HG03558 (cell line): ENCODE measurements around the gene GRK5.

Source experiments
- ATAC-seq: cut with Tn5 transposase; IDR thresholded peaks from one replicate; pipeline ENCODE4 v1.9.1; 2021; ENCODE audit warnings: moderate number of reproducible peaks; ENCODE audit not compliant: unreplicated experiment; ENCODE audit errors: extremely low read depth

GRK5 gene

DNA sequence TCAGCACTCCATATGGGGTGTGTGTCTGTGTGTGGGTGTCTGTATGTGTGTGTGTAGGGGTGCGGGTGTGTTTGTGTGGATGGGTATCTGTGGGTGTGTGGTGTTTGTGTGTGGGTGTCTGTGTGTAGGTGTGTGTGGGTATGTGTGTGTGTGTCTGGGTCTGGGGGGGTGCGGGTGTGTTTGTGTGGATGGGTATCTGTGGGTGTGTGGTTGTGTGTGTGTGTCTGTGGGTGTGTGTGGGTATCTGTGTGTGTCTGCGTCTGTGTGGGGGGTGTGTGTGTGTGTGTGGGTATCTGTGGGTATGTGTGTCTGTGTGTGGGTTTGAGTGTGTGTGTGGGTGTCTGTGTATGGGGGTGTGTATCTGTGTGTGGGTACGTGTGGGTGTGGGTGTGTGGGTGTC lies 186.5 kb downstream of the GRK5 start:
- ATAC-seq = no peak

DNA sequence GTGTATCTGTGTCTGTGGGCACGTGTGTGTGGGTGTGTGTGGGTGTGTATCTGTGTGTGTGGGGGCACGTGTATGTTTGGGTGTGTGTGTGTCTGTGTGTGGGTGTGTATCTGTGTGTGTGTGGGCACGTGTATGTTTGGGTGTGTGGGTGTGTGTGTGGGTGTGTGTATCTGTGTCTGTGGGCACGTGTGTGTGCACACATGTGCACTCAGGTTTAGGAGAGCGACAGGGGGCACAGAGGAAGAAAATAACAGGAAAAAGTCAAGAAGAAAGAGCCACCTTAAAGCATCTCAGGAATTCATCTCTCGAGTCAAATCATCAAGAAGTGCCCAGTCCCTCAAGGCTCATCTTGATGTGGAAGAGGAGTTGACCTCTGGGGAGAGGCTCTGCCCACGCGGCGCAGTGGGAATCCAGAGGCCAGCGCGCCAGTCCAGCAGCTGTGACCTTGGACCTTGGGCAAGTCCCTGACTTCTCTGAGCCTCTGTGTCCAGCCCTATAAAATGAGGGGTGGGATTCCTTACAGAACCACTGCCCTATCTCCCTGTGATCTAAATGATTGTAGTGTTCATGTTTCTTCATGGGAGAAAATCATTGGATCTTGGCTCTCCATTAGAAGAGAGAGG lies 187.4 kb downstream of the GRK5 start:
- ATAC-seq = no peak

DNA sequence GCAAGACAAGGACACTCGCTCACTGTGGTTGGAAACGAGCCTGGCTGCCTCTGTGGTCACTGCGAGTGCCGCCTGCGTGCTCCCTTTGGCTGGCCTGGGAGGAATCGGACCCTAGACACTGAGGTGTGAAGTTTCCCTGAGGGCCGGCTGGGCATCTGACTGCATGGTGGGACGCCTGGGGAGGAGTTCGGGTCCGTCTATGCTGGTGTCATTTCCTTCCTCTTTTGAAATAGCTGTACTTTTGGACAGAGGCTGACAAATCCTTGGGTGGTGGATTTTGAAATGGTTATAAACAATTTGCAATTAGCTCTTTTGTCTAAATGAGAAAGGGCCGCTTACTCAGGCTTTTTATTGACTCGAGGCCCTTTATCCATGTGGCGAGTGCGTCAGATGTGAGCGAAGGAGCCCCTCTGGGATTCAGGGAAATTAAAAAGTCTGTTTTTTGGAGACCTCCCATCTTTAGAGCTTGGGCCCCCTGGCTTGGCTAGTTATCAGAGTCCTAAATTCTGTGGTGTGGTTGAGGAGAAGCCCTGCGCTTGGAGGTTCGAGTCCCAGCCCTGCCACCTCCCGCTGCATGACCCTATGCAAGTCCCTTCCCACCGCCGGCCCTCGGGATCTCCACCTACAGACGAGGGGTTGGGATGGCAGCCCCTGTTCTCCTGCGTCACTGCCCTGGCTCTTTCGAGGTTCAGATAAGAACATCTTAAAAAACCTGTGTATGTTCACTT lies 188.1 kb downstream of the GRK5 start:
- ATAC-seq = no peak

DNA sequence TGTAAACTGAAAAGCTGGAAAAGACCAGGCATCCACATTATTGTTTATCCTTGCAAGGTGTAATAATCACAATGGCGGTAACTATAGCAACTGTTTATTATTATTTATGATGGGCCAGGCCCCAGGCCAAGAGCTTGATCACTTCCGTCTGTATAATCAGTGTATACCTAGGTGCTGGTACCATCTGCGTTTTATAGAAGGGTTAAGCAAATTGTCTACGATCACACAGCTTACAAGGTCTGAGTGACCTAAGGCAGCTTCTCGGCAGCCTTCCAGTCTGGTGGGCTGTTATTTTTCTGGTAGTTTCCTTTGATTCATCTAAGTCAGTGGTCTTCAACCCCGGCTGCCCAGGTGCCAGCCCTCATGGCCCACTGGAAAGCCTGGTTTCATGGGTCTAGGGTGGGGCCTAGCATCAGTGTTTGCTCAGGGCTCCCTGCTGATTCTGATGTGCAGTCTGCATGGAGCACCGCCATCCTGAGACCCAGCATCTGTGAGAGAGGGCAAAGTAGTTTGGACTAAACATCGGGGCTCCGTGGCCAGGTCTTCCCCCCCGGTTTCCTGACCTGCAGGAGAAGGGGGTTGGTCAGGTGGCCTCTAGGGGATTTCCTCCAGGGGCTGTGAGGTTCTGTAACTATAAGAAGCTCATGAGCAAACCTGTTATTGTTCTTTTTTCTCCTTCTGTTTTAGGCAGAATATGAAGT lies 188.8 kb downstream of the GRK5 start:
- no peak for ATAC-seq

DNA sequence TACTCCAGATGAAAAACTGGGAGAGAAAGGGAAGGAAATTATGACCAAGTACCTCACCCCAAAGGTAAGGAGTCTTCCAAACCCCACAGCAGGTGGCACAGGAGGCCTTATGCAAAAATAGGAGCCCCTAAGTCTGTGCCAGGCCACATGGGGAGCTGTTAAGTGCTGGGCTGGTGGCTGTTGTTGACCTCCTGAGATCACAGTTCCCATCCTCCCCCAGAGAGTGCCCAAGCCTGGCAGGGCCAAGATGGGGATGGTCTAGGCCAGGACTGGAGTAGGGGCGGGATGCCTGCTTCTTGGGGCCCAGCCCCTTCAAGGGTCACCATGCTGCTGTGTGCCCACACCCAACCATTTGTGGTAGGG lies 189.3 kb downstream of the GRK5 start:
- ATAC-seq = no peak

DNA sequence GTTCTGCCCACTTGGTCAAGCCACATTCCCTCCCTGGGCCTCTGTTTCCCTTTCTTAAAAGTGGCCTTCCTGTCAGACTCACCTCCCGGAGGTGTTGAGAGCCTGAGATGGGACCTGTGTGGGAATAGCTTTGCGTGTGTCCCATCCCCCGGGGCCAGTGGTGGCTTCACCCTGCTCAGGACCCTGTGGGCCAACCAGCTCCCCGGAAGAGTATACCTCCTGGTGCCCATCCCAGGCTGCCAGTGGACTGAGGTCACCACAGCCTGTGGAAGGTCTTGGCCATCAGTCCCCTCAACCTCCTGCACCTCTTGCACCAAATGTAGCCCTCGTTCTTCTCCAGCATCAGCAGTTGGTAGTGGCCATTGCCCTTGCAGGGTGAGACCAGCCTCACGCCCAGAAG lies 190.0 kb downstream of the GRK5 start:
- no peak for ATAC-seq

DNA sequence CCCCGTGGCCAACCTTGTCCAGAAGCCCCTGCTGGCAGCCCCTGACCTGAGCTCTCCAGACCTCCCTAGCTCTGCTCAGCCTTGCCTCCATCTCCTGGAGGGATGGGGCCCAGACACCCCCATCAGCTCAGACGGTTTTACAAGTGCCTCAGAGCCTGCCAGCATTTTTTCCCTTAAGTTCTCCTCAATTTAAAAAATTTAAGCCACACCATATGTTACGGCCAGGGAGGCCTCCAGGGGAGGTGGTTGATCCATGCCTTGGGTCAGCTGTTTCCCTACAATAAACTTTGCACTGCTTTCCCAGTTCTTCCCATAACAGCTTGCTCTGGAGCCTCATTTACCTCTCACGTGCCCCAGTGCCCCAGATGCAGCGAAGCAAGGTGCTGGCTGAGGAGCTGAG lies 191.6 kb downstream of the GRK5 start:
- ATAC-seq = no peak

DNA sequence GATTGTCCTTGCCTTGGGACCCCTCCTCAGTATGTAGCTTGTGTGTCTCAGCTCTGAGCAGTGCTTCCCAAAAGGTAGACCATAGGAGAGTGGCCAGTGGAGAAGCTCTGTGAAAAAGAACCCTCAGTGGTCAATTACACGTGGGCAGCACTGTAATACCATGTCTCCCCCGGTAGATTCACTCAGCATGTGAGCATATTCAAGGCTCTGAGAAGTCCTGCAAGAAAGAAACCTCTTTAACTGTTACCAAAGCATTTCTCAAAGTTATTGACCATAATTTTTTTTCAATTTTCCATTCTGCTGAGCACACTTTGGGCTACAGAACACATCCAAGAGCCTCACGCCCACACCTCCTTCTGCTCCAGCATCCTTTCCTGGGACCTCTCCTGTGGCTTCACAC lies 192.1 kb downstream of the GRK5 start:
- no peak for ATAC-seq

DNA sequence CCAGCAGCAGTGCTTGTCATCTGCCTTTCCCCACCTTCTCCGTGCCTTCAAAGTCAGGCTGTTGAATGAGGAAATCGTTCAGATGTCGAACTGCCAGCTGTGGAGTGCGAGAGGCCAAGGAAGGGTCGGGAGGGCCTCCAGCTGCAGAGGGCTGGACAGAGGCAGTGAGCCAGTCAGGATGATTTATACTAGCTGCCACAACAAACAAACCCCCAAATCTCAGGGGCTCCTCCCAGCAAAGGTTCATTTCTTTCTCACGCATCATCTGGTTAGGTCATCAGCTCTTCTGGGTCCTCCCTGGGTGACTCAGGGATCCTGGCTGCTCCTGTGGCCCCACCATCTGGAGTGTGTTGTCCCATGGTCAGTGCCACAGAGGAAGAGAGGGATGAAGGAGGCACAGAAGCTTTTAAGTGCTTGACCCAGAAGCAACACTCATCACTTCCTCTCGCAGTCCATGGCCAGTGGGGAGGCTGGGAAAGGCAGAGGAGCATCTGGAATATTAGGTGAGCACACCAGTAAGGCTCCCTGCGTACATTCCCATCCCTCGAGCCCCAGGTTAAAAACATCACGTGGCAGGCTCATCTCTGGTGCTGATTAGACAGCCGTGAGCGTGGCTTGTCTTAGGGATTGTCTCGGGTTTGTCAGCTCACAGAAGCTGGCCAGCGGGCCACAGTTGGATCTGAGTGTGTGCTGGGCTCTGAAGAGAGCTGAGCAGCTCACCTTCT lies 194.5 kb downstream of the GRK5 start:
- ATAC-seq = no peak

DNA sequence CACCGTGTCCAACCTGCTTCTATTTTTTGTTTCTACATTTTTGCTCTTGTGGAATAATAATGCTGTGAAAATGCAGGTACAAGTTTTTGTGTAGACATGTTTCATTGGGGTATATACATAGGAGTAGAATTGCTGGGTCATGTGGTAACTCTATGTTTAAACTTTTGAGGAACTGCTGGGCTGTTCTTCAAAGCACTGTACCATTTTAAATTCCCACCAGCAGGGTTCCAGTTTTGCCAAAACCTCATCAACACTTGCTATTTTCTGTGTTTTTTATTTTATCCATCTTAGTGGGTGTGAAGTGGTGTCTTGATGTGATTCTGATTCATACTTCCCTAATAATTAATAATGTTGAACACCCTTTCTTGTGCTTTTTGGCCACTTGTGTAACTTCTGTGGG lies 196.6 kb downstream of the GRK5 start:
- ATAC-seq = no peak

DNA sequence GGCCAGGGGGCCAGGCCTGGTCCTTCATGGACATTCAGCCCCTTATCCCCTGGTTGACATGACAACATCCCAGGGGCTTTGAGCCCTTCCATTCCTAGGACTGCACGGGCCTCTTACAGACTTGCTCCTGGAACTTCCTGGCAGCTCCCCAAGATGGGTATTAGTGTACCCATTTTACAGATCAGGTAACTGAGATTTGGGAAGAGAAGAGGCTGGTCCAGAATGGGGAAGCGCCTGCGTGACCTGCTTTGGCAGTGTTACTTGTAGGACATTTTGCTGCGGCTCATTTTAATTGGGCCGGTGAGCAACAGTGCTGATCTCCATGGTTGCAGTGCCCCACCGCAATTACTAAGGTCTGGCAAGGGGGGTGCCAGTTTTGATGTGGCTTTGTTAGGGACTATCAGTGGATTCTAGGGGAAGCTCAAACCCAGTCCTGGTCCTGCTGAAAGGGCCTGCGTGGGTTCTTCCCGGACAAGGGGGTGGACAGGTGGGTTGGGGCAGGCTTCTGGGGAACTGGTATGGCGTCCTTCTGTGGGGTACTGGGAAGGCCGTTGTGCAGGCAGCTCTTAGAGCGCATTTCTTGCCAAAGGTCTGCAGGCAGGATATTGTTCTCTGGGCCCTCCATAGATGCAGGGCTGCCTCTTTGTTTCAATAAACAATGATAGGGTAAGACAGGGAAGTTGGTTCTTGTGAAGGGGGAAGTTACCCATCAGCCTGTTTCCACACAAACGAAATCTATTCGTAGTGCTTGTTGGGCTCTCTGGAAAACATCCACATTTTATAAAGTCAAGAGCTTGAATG lies 197.5 kb downstream of the GRK5 start:
- ATAC-seq = no peak

DNA sequence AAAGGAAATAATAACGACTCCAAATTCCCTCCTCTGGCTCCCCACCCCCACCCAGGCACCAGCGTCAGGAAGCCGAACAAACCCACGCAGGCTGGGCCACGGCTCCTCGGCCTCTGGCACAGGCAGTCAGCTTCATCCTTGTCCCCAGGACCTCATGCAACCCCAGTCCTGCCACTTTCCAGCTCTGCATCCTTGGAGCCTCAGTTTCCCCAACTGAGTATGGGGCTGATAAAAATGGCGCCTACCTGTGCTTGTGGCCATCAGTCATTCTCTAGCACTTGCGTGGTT lies 198.1 kb downstream of the GRK5 start:
- ATAC-seq = no peak

DNA sequence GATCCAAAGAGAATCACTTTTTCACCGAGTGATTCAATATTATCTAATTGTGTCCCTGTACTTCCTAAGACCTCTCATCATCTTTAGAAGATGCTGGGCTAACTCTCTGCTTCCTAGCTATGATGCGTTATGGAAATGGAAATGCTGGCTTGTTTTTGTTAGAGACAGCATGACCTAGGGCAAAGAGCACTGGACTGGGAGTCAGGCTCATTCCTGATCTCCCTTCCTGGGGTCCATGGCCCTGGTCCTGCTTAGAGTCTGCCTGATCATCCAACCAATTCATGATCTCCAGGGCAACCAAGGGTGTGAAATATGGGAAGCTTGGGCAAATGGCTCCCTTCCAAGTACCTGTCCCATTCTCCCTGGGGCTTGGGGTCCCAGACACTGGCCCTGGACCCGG lies 198.8 kb downstream of the GRK5 start:
- ATAC-seq = no peak

DNA sequence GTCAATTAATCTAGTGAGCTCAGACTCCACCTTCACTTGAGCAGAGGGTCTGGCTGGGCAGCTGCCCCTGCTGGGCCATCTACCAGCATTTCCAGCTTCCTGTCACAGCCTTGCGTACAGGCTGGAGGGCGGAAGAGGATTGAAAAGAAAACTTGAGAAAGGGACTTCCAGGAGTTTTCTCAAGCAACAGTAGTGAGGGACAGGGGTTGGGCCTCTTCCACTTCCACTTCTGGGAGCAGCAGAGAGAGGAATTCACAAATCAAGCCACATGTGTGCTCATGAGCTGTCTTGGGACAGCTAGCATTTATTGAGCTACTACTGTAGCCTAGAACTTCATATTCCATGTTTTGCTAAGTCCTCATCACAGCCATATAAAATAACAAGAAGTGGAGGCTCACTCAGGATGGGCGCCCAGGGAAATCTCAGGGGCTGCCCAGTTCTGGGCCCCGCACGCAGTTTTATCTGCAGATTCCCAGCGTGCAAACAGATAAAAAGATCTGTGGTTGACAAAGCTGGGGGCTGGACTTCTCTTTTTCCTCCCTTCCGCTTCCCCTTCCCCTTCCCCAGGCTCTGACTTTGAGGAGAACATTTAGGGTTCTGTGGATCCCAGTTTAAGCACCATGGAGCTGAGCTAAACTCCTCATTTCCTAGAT lies 199.4 kb downstream of the GRK5 start:
- no peak for ATAC-seq

DNA sequence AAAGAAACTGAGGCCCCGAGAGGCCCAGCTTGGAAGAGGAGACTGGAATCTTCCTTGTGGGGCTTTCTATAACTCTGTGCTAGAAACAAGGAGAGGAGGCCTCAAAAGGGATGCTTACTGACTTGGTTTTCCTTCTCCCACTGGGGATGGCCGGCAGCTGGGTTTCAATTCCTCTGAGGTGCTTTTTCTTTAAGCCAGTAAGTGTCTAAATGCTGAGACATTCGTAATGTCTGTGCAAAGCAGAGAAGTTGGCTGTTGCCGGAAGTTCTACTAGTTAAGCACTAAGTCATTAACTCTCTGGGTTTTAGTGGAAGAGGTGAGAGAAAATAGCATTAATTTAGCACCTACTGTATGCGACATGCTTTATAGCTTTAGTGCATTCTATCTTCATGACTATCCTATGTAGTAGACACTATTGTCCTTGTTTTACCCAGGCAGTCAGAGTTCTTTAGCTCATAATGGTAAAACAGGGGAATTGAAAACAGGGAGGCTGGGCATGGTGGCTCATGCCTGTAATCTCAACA lies 199.9 kb downstream of the GRK5 start:
- no peak for ATAC-seq

DNA sequence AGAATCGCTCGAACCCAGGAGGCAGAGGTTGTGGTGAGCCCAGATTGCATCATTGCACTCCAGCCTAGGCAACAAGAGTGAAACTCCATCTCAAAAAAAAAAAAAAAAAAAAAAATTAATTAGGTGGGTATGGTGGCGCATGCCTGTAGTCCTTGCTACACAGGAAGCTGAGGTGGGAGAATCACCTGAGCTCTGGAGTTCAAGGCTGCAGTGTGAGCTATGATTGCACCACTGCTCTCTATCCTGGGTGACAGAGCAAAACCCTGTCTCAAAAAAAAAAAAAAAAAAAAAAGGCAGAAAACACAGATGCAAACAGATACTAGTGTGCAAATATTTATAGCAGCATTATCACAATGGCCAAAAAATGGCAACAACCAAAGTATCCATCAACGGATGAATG lies 200.7 kb downstream of the GRK5 start:
- no peak for ATAC-seq

DNA sequence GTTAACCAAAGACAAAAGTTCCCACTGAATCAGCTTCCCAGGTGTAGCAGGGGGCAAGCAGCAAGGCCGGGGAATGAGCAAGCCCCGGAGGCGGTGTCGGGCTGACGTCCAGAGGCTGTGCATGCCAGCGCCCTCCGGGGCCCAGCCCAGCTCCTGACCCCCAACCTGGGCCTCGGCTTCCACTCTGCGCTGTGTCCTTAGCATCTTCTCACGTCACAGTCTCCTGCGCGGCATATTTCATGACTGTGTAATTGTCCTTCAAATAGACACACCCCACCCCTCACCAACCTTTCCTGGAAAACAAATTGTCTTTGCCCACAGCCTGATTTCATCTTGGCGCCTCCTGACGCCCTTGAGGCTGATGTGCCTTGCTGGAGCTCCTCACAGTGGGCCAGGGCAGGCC lies 201.6 kb downstream of the GRK5 start:
- ATAC-seq = no peak

DNA sequence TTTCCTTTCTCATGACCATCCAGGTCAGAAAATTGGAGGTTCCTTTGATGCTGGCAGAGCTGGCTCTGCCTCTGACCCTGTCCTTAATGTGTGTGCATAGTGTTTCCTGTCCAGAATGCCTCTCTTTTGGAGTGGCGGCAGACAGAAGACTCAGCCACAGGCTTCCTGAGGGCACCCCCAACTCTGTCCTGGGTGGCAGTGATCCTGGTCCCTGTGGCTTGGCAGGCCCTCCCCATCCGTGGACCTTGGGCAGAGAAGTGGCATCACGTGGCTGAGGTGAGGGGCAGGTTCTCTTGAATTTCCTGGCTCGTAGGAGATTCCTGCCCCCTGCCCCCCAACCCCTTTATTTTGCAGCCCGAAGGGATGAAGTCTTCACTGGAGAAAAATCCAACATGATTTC lies 202.0 kb downstream of the GRK5 start:
- ATAC-seq = no peak

DNA sequence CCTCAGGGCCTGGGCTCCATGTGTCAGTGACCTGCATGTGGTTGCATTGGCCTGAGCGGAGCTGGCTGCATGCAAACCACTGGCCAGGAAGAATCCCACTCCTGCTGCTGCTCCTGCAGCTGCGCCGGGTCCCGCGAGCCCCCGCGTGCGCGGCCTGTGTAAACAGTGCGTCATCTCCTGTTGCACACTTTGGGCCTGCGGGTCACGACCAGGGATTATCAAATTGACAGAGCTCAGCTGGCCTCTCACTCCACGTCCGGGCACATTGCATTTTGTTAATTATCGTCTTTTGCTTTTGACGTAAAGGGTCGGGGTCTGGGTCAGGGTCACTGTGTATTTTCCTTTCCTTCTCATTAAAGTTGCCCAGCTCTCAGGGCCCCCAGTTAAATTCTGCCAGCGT lies 202.5 kb downstream of the GRK5 start:
- ATAC-seq = no peak
